WTC11 (cell line): ENCODE data around the gene ZKSCAN3. TPM values are rescaled to one million over a fixed set of nuclear protein-coding genes. Genes with fewer than 3 reads are reported as not detected.

Experiments
- ATAC-seq: fragments of 200-7000 bp; cut with Tn5 transposase; 2 replicates; pipeline ENCODE4 v1.10.0; 2021; ENCODE audit warnings: mild to moderate bottlenecking, moderate library complexity
- CTCF ChIA-PET: fragments of 300-600 bp; sonication (Branson Sonifier 250); formaldehyde crosslinking; loops from one replicate; lab custom pipeline; 2021; ENCODE audit warnings: antibody characterized with exemption; lab: Charles Lee
- POLR2A ChIA-PET: fragments of 350-600 bp; sonication (Branson Sonifier 250); formaldehyde crosslinking; loops from one replicate; lab custom pipeline; 2021; ENCODE audit warnings: antibody characterized with exemption; lab: Charles Lee
- DNase-seq: peaks from one replicate; pipeline ENCODE4 v3.0.0; 2021; ENCODE audit warnings: low spot score
- H3K27ac Mint-ChIP-seq: 2 replicates; pipeline ENCODE4 v1.8.0; 2021; ENCODE audit warnings: mixed read lengths
- H3K27me3 Mint-ChIP-seq: 2 replicates; pipeline ENCODE4 v1.8.0; 2021; ENCODE audit warnings: low read depth, mild to moderate bottlenecking, moderate library complexity, mixed read lengths
- H3K36me3 Mint-ChIP-seq: 2 replicates; pipeline ENCODE4 v1.8.0; 2021; ENCODE audit warnings: mixed read lengths
- H3K4me1 Mint-ChIP-seq: 2 replicates; pipeline ENCODE4 v1.8.0; 2022; ENCODE audit warnings: mixed read lengths
- H3K4me3 Mint-ChIP-seq: 2 replicates; pipeline ENCODE4 v1.8.0; 2021; ENCODE audit warnings: mild to moderate bottlenecking, moderate library complexity, mixed read lengths
- H3K9me3 Mint-ChIP-seq: 2 replicates; pipeline ENCODE4 v1.8.0; 2021; ENCODE audit warnings: mixed read lengths
- GABPB1 ChIP-seq: sonication (generic); formaldehyde crosslinking; IDR thresholded peaks from 2 replicates; pipeline ENCODE4 v1.8.1; 2023; ENCODE audit warnings: mild to moderate bottlenecking, missing genetic modification reagents
- GRHL2 ChIP-seq: fragments of 250-450 bp; sonication (Bioruptor Pico); IDR thresholded peaks from 2 replicates; pipeline ENCODE4 v1.8.0; 2022; ENCODE audit warnings: mild to moderate bottlenecking, moderate library complexity; ENCODE audit not compliant: insufficient replicate concordance, severe bottlenecking
- HMGA2 ChIP-seq: fragments of 250-450 bp; sonication (Bioruptor Pico); IDR thresholded peaks from 2 replicates; pipeline ENCODE4 v1.4.0; 2021; ENCODE audit warnings: mild to moderate bottlenecking, moderate library complexity
- JUN ChIP-seq: sonication (generic); formaldehyde crosslinking; IDR thresholded peaks from 2 replicates; pipeline ENCODE4 v1.8.0; 2023; ENCODE audit warnings: mild to moderate bottlenecking, missing genetic modification reagents
- MYBL2 ChIP-seq: sonication (generic); formaldehyde crosslinking; IDR thresholded peaks from 2 replicates; pipeline ENCODE4 v1.8.1; 2023; ENCODE audit warnings: mild to moderate bottlenecking, moderate library complexity, missing genetic modification reagents
- OVOL2 ChIP-seq: fragments of 250-450 bp; sonication (Bioruptor Pico); IDR thresholded peaks from 2 replicates; pipeline ENCODE4 v1.9.0; 2021; ENCODE audit warnings: mild to moderate bottlenecking, borderline replicate concordance
- PRRX2 ChIP-seq: fragments of 250-450 bp; sonication (Bioruptor Pico); IDR thresholded peaks from 2 replicates; pipeline ENCODE4 v1.8.0; 2021; ENCODE audit warnings: mild to moderate bottlenecking
- SOX15 ChIP-seq: fragments of 250-450 bp; sonication (Bioruptor Pico); IDR thresholded peaks from 2 replicates; pipeline ENCODE4 v1.9.0; 2021; ENCODE audit warnings: mild to moderate bottlenecking
- TCF7 ChIP-seq: sonication (generic); formaldehyde crosslinking; IDR thresholded peaks from 2 replicates; pipeline ENCODE4 v1.8.0; 2022; ENCODE audit warnings: mild to moderate bottlenecking, low read depth, missing genetic modification reagents, moderate library complexity
- TP53 ChIP-seq: sonication (generic); formaldehyde crosslinking; IDR thresholded peaks from 2 replicates; pipeline ENCODE4 v1.8.1; 2023; ENCODE audit warnings: mild to moderate bottlenecking, missing genetic modification reagents
- ZNF121 ChIP-seq: sonication (generic); formaldehyde crosslinking; IDR thresholded peaks from 2 replicates; pipeline ENCODE4 v1.8.0; 2023; ENCODE audit warnings: missing genetic modification reagents
- total RNA-seq: library from RNA; stranded (reverse); gene quantifications from 3 replicates; pipeline ENCODE4 v1.2.3, GENCODE V29; 2021
- TF ChIP-seq, protein P1 (sequence below): fragments of 250-450 bp; sonication (Bioruptor Pico); IDR thresholded peaks from 2 replicates; pipeline ENCODE4 v1.8.0; 2021; ENCODE audit warnings: mild to moderate bottlenecking
- TF ChIP-seq, protein P2 (sequence below): sonication (generic); formaldehyde crosslinking; conservative IDR thresholded peaks from 2 replicates; pipeline ENCODE4 v1.8.1; 2022; ENCODE audit warnings: mild to moderate bottlenecking, missing genetic modification reagents
- TF ChIP-seq, protein P3 (sequence below): sonication (generic); formaldehyde crosslinking; IDR thresholded peaks from 2 replicates; pipeline ENCODE4 v1.8.0; 2022; ENCODE audit warnings: mild to moderate bottlenecking, missing genetic modification reagents
- TF ChIP-seq, protein P4 (sequence below): sonication (generic); formaldehyde crosslinking; IDR thresholded peaks from 2 replicates; pipeline ENCODE4 v1.8.0; 2023; ENCODE audit warnings: missing genetic modification reagents, mild to moderate bottlenecking, borderline replicate concordance
- TF ChIP-seq, protein P5 (sequence below): fragments of 250-450 bp; sonication (Bioruptor Pico); IDR thresholded peaks from 2 replicates; pipeline ENCODE4 v2.1.2; 2022; ENCODE audit warnings: mild to moderate bottlenecking, moderate library complexity
- TF ChIP-seq, protein P6 (sequence below): sonication (generic); formaldehyde crosslinking; IDR thresholded peaks from 2 replicates; pipeline ENCODE4 v1.8.0; 2022; ENCODE audit warnings: mild to moderate bottlenecking, missing genetic modification reagents

The ZKSCAN3 gene
- total RNA-seq, 1 experiment from 2014 or later, result 5.4 TPM

DNA sequence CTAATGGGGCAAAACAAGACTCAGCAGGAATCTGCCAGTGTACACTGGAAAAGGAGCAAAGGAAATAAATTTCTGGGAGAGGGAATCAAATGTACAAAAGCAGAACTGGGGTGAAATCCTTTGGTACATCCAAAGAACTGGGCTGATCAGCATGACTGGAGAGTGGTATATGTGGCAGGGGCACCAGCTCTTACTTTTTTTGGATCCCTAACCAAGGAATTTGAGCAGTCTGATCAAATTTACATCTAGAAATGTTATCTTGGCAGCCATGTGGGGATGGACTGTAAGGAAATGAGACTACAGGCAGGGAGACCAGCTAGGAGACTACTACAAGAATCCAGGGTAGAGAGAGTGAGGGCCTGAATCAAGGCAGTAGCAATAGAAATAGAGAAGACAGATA is 12.6 kb upstream of the ZKSCAN3 start (continued):
- TF ChIP-seq, protein P1, sequence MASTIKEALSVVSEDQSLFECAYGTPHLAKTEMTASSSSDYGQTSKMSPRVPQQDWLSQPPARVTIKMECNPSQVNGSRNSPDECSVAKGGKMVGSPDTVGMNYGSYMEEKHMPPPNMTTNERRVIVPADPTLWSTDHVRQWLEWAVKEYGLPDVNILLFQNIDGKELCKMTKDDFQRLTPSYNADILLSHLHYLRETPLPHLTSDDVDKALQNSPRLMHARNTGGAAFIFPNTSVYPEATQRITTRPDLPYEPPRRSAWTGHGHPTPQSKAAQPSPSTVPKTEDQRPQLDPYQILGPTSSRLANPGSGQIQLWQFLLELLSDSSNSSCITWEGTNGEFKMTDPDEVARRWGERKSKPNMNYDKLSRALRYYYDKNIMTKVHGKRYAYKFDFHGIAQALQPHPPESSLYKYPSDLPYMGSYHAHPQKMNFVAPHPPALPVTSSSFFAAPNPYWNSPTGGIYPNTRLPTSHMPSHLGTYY (CRISPR knock-in tag), result no peak
- no peak for TF ChIP-seq TCF7 (CRISPR knock-in tag)
- TF ChIP-seq GABPB1 (CRISPR knock-in tag), result no peak
- TF ChIP-seq, protein P2, sequence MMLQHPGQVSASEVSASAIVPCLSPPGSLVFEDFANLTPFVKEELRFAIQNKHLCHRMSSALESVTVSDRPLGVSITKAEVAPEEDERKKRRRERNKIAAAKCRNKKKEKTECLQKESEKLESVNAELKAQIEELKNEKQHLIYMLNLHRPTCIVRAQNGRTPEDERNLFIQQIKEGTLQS (CRISPR knock-in tag), result no peak
- TF ChIP-seq, all 79 proteins: peak for 0

DNA sequence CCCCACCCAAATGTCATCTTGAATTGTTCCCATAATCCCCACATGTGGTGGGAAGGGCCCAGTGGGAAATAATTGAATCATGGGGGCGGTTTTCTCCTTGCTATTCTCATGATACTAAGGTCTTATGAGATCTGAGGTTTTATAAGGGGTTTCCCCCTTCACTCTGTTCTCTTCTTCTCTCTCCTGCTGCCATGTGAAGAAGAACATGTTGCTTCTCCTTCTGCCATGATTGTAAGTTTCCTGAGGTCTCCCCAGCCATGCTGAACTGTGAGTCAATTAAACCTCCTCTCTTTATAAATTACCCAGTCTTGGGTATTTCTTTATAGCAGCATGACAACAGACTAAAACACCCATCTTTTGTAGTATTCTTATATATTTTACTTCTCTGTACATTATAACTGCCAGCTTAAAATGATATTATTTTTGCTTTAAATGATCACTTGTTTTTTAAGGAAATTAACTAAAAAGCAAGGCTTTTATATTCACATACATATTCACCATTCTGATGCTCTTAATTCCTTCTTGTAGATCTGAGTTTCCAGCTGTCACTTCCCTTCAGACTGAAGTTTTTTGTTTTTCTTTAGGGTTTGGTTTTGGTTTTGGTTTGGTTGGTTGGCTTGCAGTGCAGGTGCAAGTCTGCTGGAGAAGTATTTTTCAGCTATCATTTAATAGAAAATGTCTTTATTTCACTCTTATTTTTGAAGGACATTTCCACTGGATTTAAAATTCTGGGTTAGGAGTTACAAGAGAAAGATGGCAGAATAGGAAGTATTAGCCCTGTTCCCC is 9.2 kb upstream of the ZKSCAN3 start:
- peaks cover 10% of the 10 kb centered on the region for H3K9me3 Mint-ChIP-seq
- no peak for DNase-seq
- ChIA-PET CTCF (no interaction called here), POLR2A (interaction anchor here (1.1 kb wide), 1 partner anchor 15 kb away, joined by 3 read pairs; no protein-coding TSS in a partner anchor)
- no peak for ATAC-seq
- H3K4me1 Mint-ChIP-seq, result no peaks in the 10 kb centered on the region
- H3K36me3 Mint-ChIP-seq, result no peaks in the 10 kb centered on the region
- H3K27me3 Mint-ChIP-seq, result peaks cover 54% of the 10 kb centered on the region
- H3K4me3 Mint-ChIP-seq, result no peak overlapping the region
- H3K27ac Mint-ChIP-seq, result no peak overlapping the region
- TF ChIP-seq, protein P1 (CRISPR knock-in tag), result no peak
- TF ChIP-seq, all 79 proteins: peak for 0

DNA sequence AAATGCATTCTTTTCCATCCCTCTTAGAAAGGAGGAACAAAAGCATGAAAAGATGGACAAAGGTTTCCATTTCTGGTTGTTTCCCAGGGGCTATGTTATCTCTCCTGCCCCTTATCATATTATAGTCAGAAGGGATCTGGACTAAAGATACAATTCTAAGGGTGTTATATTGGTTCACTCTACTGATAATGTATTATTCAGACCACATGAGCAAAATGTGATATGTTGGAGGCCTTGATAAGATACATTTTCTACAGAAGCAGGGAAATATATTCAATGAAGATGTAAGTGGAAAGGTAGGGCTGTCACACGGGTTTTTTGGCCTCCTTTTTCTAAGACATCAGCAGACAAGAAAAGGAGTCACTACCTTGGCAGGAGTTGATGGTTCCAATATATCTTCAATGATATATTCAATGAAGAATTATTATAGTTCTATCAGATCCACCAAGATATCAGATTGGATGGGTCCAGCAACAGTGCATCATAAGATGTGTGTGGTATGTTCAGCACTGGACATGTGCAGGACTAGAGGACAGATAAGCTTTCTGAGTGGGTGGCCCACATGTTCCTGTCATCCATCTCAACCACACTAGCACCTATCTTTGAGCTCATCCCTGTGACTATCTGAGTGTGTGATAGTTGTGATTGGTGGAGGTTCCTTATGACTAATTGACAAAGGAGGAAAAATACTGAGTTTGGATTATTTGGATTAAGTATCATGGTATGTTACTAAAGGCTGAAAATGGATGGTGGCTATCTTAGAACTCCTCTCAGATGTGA is 5.7 kb upstream of the ZKSCAN3 start:
- ChIA-PET CTCF (no interaction called here), POLR2A (interaction anchor here (0.7 kb wide), 1 partner anchor 131 kb away, joined by 4 read pairs; no protein-coding TSS in a partner anchor)
- Mint-ChIP-seq H3K4me1 (no peaks in the 10 kb centered on the region), H3K4me3 (no peak overlapping the region), H3K27ac (no peak overlapping the region), H3K36me3 (no peaks in the 10 kb centered on the region), H3K27me3 (peaks cover 68% of the 10 kb centered on the region), H3K9me3 (peaks cover 10% of the 10 kb centered on the region)
- ATAC-seq (no peak), DNase-seq (no peak)
- TF ChIP-seq ZNF121 (CRISPR knock-in tag), result no peak
- no peak for TF ChIP-seq GRHL2 (CRISPR knock-in tag)
- TF ChIP-seq HMGA2 (CRISPR knock-in tag), result no peak
- TF ChIP-seq JUN (CRISPR knock-in tag), result no peak
- TF ChIP-seq, protein P3, sequence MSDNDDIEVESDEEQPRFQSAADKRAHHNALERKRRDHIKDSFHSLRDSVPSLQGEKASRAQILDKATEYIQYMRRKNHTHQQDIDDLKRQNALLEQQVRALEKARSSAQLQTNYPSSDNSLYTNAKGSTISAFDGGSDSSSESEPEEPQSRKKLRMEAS, result no peak
- no peak for TF ChIP-seq PRRX2 (CRISPR knock-in tag)
- TF ChIP-seq, protein P2 (CRISPR knock-in tag), result no peak

DNA sequence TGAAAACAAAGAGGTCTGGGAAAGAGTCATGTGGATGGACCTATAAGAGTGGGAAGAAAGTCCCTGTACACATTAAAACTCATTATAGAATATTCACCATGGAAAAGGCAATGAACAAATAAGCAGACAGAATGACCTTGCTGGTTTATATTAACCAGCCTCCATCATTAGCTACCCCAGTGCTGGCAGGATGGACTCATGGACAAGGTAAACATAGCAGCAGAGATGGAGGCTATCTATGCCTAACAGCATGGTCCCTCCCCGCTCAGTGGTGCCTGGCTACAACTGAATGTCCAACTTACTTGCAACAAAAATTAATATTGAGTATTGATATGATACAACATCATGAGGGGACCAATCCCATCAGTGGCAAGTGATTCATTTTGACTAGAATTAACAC is 4.5 kb upstream of the ZKSCAN3 start:
- H3K36me3 Mint-ChIP-seq, result no peaks in the 10 kb centered on the region
- no peak overlapping the region for H3K27ac Mint-ChIP-seq
- peaks cover 62% of the 10 kb centered on the region for H3K27me3 Mint-ChIP-seq
- ChIA-PET POLR2A (interaction anchor here (0.7 to 3.0 kb wide), 2 partner anchors 9 to 129 kb away, joined by 4 to 12 read pairs; partner anchors contain the start of gene ZSCAN31), CTCF (no interaction called here)
- H3K9me3 Mint-ChIP-seq, result peaks cover 3% of the 10 kb centered on the region
- H3K4me3 Mint-ChIP-seq, result no peak overlapping the region
- ATAC-seq (no peak), DNase-seq (no peak)
- H3K4me1 Mint-ChIP-seq, result no peaks in the 10 kb centered on the region; the same call in 1 of the 2 replicates
- TF ChIP-seq, protein P4, sequence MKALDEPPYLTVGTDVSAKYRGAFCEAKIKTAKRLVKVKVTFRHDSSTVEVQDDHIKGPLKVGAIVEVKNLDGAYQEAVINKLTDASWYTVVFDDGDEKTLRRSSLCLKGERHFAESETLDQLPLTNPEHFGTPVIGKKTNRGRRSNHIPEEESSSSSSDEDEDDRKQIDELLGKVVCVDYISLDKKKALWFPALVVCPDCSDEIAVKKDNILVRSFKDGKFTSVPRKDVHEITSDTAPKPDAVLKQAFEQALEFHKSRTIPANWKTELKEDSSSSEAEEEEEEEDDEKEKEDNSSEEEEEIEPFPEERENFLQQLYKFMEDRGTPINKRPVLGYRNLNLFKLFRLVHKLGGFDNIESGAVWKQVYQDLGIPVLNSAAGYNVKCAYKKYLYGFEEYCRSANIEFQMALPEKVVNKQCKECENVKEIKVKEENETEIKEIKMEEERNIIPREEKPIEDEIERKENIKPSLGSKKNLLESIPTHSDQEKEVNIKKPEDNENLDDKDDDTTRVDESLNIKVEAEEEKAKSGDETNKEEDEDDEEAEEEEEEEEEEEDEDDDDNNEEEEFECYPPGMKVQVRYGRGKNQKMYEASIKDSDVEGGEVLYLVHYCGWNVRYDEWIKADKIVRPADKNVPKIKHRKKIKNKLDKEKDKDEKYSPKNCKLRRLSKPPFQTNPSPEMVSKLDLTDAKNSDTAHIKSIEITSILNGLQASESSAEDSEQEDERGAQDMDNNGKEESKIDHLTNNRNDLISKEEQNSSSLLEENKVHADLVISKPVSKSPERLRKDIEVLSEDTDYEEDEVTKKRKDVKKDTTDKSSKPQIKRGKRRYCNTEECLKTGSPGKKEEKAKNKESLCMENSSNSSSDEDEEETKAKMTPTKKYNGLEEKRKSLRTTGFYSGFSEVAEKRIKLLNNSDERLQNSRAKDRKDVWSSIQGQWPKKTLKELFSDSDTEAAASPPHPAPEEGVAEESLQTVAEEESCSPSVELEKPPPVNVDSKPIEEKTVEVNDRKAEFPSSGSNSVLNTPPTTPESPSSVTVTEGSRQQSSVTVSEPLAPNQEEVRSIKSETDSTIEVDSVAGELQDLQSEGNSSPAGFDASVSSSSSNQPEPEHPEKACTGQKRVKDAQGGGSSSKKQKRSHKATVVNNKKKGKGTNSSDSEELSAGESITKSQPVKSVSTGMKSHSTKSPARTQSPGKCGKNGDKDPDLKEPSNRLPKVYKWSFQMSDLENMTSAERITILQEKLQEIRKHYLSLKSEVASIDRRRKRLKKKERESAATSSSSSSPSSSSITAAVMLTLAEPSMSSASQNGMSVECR (CRISPR knock-in tag), result no peak
- no peak for TF ChIP-seq OVOL2 (CRISPR knock-in tag)
- TF ChIP-seq SOX15, result no peak
- TF ChIP-seq MYBL2 (CRISPR knock-in tag), result no peak
- TF ChIP-seq, protein P5, sequence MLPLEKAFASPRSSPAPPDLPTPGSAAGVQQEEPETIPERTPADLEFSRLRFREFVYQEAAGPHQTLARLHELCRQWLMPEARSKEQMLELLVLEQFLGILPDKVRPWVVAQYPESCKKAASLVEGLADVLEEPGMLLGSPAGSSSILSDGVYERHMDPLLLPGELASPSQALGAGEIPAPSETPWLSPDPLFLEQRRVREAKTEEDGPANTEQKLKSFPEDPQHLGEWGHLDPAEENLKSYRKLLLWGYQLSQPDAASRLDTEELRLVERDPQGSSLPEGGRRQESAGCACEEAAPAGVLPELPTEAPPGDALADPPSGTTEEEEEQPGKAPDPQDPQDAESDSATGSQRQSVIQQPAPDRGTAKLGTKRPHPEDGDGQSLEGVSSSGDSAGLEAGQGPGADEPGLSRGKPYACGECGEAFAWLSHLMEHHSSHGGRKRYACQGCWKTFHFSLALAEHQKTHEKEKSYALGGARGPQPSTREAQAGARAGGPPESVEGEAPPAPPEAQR (CRISPR knock-in tag), result no peak
- TF ChIP-seq TP53 (CRISPR knock-in tag), result no peak
- TF ChIP-seq, protein P6, sequence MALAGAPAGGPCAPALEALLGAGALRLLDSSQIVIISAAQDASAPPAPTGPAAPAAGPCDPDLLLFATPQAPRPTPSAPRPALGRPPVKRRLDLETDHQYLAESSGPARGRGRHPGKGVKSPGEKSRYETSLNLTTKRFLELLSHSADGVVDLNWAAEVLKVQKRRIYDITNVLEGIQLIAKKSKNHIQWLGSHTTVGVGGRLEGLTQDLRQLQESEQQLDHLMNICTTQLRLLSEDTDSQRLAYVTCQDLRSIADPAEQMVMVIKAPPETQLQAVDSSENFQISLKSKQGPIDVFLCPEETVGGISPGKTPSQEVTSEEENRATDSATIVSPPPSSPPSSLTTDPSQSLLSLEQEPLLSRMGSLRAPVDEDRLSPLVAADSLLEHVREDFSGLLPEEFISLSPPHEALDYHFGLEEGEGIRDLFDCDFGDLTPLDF (CRISPR knock-in tag), result no peak
